ENCODE measurements around the gene GPA33.

DNA sequence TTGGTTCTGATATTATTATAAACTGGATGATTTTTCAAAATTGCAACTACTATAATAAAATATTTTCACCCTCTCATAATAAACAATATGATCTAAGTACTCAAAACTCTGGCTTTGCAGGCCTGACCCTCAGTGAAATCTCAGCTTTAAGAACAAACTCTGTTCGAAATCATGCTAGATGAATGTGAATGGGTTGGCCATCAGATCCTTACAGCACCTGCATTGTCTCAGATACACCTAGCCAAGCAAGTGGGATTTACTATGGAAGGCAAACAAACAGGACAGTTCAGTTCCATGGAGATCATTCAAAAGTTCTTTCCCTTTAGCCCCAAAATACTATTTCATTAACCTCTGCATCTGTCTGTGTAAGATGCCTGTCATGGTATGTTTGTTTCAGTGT lies 48.5 kb upstream of the GPA33 start:
- TF ChIP-seq POLR2A (IDR thresholded peaks at IDR 0.05) (no peak), POLR2AphosphoS5 (IDR thresholded peaks at IDR 0.05) (no peak)
- TF ChIP-seq, protein P1, sequence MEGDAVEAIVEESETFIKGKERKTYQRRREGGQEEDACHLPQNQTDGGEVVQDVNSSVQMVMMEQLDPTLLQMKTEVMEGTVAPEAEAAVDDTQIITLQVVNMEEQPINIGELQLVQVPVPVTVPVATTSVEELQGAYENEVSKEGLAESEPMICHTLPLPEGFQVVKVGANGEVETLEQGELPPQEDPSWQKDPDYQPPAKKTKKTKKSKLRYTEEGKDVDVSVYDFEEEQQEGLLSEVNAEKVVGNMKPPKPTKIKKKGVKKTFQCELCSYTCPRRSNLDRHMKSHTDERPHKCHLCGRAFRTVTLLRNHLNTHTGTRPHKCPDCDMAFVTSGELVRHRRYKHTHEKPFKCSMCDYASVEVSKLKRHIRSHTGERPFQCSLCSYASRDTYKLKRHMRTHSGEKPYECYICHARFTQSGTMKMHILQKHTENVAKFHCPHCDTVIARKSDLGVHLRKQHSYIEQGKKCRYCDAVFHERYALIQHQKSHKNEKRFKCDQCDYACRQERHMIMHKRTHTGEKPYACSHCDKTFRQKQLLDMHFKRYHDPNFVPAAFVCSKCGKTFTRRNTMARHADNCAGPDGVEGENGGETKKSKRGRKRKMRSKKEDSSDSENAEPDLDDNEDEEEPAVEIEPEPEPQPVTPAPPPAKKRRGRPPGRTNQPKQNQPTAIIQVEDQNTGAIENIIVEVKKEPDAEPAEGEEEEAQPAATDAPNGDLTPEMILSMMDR (IDR thresholded peaks at IDR 0.05): no peak
